Tibial artery (tissue), 4 donors: ENCODE data around the gene TRAPPC5.

Source experiments
- DNase-seq, 2 donors: peaks; one replicate each; pipeline ENCODE4 v3.0.0-alpha.2; 2019
- H3K27ac ChIP-seq, 2 donors: fragments of 200-600 bp; sonication (generic) in 1 of 2; 1 replicate in 1 of 2; 2 replicates in 1 of 2; pipeline ENCODE4 v1.5.1; 2018 to 2019; ENCODE audit warnings: mild to moderate bottlenecking in 1 of 2
- H3K27me3 ChIP-seq, 2 donors: fragments of 200-600 bp; sonication (generic) in 1 of 2; one replicate each; pipeline versions ENCODE4 v1.5.1 to v1.6.0; 2016 to 2019
- H3K36me3 ChIP-seq, 3 donors: fragments of 200-600 bp; sonication (generic) in 2 of 3; one replicate each; pipeline ENCODE4 v1.5.1; 2016 to 2019; ENCODE audit warnings: mild to moderate bottlenecking in 2 of 3
- H3K4me1 ChIP-seq, 4 donors: fragments of 200-600 bp; sonication (generic) in 2 of 4; 1 replicate in 3 of 4; 2 replicates in 1 of 4; pipeline ENCODE4 v1.5.1; 2016 to 2019
- H3K4me3 ChIP-seq, 2 donors: fragments of 200-600 bp; sonication (generic) in 1 of 2; 1 replicate in 1 of 2; 2 replicates in 1 of 2; pipeline ENCODE4 v1.5.1; 2018 to 2019; ENCODE audit warnings: mild to moderate bottlenecking in 2 of 2
- H3K9me3 ChIP-seq, 3 donors: fragments of 200-600 bp; sonication (generic) in 1 of 3; one replicate each; pipeline ENCODE4 v1.5.1; 2016 to 2019
- CTCF ChIP-seq, 2 experiments: fragments of 200-600 bp in 1 of 2; fragments of 450-650 bp in 1 of 2; IDR thresholded peaks; one replicate each; pipeline ENCODE4 v1.5.1; 2017 to 2019; ENCODE audit warnings: antibody characterized with exemption in 2 of 2, mild to moderate bottlenecking in 1 of 2, moderate library complexity in 1 of 2
- intact Hi-C: fragments of 100-400 bp; cut with DNase I; formaldehyde crosslinking; loops from one replicate; pipeline ENCODE4 v1.15.0; 2023; ENCODE audit warnings: low total_unique reads

The TRAPPC5 gene

DNA sequence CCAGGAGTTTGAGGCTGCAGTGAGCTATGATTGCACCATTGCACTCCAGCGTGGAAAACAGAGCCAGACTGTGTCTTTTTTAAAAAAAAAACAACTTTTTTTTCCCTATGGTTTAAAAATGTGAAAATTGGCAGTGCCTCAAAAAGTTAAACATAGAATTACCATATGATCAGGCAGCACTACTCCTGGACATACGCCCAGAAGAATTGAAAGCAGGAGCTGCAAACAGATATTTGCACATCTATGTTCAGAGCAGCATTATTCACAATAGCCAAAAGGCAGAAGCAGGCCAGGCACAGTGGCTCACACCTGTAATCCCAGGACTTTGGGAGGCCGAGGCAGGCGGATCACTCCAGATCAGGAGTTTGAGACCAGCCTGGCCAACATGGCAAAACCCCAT lies 15.6 kb upstream of the TRAPPC5 start:
- H3K27me3 ChIP-seq, result peaks cover 0 to 36% of the 10 kb centered on the region in 2 donors
- DNase-seq, result no peak

DNA sequence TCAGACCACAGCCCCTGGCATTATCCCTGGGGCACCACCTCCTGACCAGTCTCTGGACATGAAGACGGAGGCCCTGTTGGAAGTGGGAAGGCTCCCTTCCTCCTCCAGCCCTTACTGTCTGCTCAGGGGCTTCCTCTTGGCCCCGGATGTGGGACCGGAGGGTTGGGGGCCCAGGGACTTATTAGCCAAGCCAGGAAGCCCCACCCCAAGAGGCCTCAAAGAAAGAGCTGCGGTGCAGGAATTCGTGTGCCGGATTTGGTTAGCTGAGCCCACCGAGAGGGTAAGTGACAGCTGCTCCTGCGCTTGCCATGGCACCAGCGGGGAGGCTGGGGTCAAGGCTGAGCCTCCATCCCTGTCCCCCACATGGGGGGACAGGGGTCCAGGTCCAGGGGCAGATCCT lies 11.8 kb upstream of the TRAPPC5 start, which contains the start of gene RETN:
TSS of gene RETN (plus strand) at position 208 of the 400 bp plus-strand sequence. CDS start 278 bp downstream, outside the sequence.
- Histone ChIP-seq H3K9me3 (no peaks in the 10 kb centered on the region), H3K27me3 (peaks cover 0 to 45% of the 10 kb centered on the region in 2 donors), H3K27ac (no peak within 1 kb of the TSS), H3K4me3 (no peak within 1 kb of the TSS), H3K36me3 (no peaks in the 10 kb centered on the region), H3K4me1 (peaks cover 0 to 6% (median 0%) of the 10 kb centered on the region in 4 donors)
- no peak for TF ChIP-seq CTCF (IDR thresholded peaks at IDR 0.05)
- intact Hi-C loops, result no loop called here
- DNase-seq, result no peak

More for the DNA sequence above, 15.6 kb upstream of the TRAPPC5 start:
- intact Hi-C loops, result no loop called here
- H3K4me1 ChIP-seq, result peaks cover 0 to 1% (median 0%) of the 10 kb centered on the region in 4 donors
- no peak overlapping the region for H3K4me3 ChIP-seq
- no peaks in the 10 kb centered on the region for H3K36me3 ChIP-seq
- H3K9me3 ChIP-seq, result no peaks in the 10 kb centered on the region
- TF ChIP-seq CTCF (IDR thresholded peaks at IDR 0.05), result no peak
- no peak overlapping the region for H3K27ac ChIP-seq

DNA sequence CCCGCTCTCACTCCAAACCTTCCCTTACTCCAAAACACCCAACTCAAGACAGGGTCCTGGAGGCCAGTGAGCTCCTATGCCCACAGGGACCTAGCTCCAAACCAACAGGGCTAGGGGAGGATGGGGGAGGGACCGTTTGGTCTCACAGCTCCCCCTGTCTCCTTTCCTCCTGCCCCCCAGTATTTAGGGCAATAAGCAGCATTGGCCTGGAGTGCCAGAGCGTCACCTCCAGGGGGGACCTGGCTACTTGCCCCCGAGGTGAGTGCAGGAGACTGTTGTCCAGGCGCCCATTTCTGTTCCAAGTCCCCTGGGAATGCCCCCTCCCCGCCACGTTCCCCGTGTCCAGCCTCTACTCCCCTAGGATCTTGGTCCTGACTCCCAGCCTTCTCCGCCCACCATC lies 11.0 kb upstream of the TRAPPC5 start:
- Histone ChIP-seq H3K36me3 (no peaks in the 10 kb centered on the region), H3K27me3 (peaks cover 0 to 43% of the 10 kb centered on the region in 2 donors), H3K4me1 (peaks cover 0 to 6% (median 0%) of the 10 kb centered on the region in 4 donors), H3K9me3 (no peaks in the 10 kb centered on the region), H3K4me3 (no peak overlapping the region), H3K27ac (no peak overlapping the region)
- intact Hi-C loops, result loop anchor here (10.0 kb wide), 1 partner anchor 315 kb away; no protein-coding TSS in a partner anchor
- no peak for DNase-seq
- no peak for TF ChIP-seq CTCF (IDR thresholded peaks at IDR 0.05)

DNA sequence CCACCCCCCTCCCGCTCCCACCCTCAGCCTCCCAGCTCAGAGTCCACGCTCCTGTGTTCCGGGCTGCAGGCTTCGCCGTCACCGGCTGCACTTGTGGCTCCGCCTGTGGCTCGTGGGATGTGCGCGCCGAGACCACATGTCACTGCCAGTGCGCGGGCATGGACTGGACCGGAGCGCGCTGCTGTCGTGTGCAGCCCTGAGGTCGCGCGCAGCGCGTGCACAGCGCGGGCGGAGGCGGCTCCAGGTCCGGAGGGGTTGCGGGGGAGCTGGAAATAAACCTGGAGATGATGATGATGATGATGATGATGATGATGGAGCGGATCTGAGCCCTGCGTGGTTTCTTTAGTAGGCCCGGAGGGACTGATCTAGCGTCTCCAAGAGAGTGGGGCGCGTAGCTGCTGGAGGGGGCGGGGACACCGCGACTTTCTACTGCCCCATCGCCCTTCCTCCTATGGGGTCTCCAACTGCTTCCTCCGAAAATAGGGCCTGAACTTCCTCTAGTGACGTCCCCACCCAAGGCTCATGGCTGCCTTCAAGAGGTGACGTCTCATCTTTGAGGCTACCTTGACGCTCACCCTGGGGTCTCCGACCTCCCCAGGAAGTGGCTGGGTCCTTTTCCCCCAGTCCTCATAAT lies 10.4 kb upstream of the TRAPPC5 start:
- Histone ChIP-seq H3K27ac (no peak overlapping the region), H3K4me3 (no peak overlapping the region), H3K27me3 (peaks cover 0 to 43% of the 10 kb centered on the region in 2 donors), H3K9me3 (no peaks in the 10 kb centered on the region), H3K36me3 (no peaks in the 10 kb centered on the region), H3K4me1 (peaks cover 0 to 6% (median 0%) of the 10 kb centered on the region in 4 donors)
- TF ChIP-seq CTCF (IDR thresholded peaks at IDR 0.05), result no peak
- intact Hi-C loops, result loop anchor here (10.0 kb wide), 1 partner anchor 315 kb away; no protein-coding TSS in a partner anchor
- DNase-seq, result no peak

DNA sequence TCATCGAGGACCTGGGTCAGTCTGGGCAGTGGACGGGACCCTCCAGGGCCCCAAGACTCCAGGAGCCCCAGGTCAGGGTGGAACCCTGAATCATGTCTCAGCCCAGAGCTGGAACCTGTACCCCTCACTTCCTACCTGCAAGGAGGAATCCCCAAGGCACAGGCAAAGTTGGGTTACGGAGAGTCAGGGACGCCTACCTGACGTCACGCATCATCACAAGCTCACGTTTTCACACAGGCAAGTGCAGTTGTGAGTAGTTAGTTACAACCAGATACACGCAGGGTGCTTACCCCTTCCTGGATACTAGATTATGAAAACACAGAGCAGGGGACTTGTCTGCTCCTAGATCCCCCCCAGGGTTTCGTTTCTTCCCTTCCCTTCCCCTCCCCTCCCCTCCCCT lies 9.8 kb upstream of the TRAPPC5 start:
- DNase-seq, result no peak
- no peak for TF ChIP-seq CTCF (IDR thresholded peaks at IDR 0.05)
- H3K27me3 ChIP-seq, result peaks cover 0 to 43% of the 10 kb centered on the region in 2 donors
- H3K4me1 ChIP-seq, result peaks cover 0 to 6% (median 0%) of the 10 kb centered on the region in 4 donors
- intact Hi-C loops, result loop anchor here (10.0 kb wide), 1 partner anchor 316 kb away; no protein-coding TSS in a partner anchor
- H3K27ac ChIP-seq, result no peak overlapping the region
- no peaks in the 10 kb centered on the region for H3K9me3 ChIP-seq
- no peak overlapping the region for H3K4me3 ChIP-seq
- no peaks in the 10 kb centered on the region for H3K36me3 ChIP-seq
